Measurements from ENCODE around the gene RPS29. TPM values are rescaled to one million over a fixed set of nuclear protein-coding genes. Genes with fewer than 3 reads are reported as not detected.

Gene RPS29
- total and polyA plus RNA-seq, 7 donors = 2,343 to 22,215 (median 5,800) TPM

Small RNAs within 50 kb of the gene (small RNA-seq; reads per million reads assigned to genes)
- gene AL139099.3 = 0 reads per million in 3 donors
- gene AL139099.4 = 0 reads per million in 3 donors
- gene RF00019 = 0 reads per million in 3 donors
- gene RNA5SP384 = 0 to 0.06 (median 0) reads per million in 3 donors

Other genes starting within 250 kb of the RPS29 start
- gene LRR1, start 12.6 kb upstream of the RPS29 start, total RNA-seq = 1 to 10 TPM; 6.8 to 9.7 (median 8.2) TPM
- gene LRR1, start 12.6 kb upstream of the RPS29 start, polyA plus RNA-seq = 10 to 100 TPM; 19.2 to 21.3 (median 20.1) TPM
- gene RPL36AL, start 34.2 kb upstream of the RPS29 start, total RNA-seq = 100 to 1,000 TPM; 183 to 446 (median 295) TPM
- 100 to 1,000 TPM; 527 to 799 (median 731) TPM for gene RPL36AL, start 34.2 kb upstream of the RPS29 start, polyA plus RNA-seq
- 10 to 100 TPM; 17.7 to 18.8 (median 17.9) TPM for gene MGAT2, start 34.4 kb upstream of the RPS29 start, total RNA-seq
- gene MGAT2, start 34.4 kb upstream of the RPS29 start, polyA plus RNA-seq = 10 to 100 TPM; 15.6 to 26.9 (median 20.3) TPM
- 10 to 100 TPM in 2 of 4 donors, 1 to 10 TPM in 2; 3.3 to 12.7 (median 10.6) TPM for gene DNAAF2, start 48.9 kb upstream of the RPS29 start, total RNA-seq
- gene DNAAF2, start 48.9 kb upstream of the RPS29 start, polyA plus RNA-seq = 10 to 100 TPM in 1 of 3 donors, 1 to 10 TPM in 2; 6.3 to 10.9 (median 9.6) TPM
- gene POLE2, start 101.8 kb upstream of the RPS29 start, total RNA-seq = 1 to 10 TPM in 3 of 4 donors, not detected in 1; 1.4 to 3.8 (median 2.0) TPM
- 1 to 10 TPM; 2.4 to 6.9 (median 5.5) TPM for gene POLE2, start 101.8 kb upstream of the RPS29 start, polyA plus RNA-seq
- gene KLHDC1, start 106.7 kb upstream of the RPS29 start, total RNA-seq = 10 to 100 TPM; 11.4 to 19.1 (median 13.6) TPM
- 1 to 10 TPM in 2 of 3 donors, under 1 TPM in 1; 0.46 to 1.2 (median 1.1) TPM for gene KLHDC1, start 106.7 kb upstream of the RPS29 start, polyA plus RNA-seq
- 100 to 1,000 TPM in 2 of 4 donors, 10 to 100 TPM in 2; 80.9 to 111 (median 96.4) TPM for gene KLHDC2, start 181.8 kb upstream of the RPS29 start, total RNA-seq
- gene KLHDC2, start 181.8 kb upstream of the RPS29 start, polyA plus RNA-seq = 10 to 100 TPM; 37.4 to 65.5 (median 63.8) TPM